Keratinocyte (primary cell): ENCODE measurements around the gene ATP8A2.

ENCODE experiments used
- CTCF ChIP-seq, 3 experiments: IDR thresholded peaks in 1 of 3; conservative IDR thresholded peaks in 1 of 3; optimal IDR thresholded peaks in 1 of 3; 2 replicates in 2 of 3; 3 replicates in 1 of 3; pipeline versions ENCODE3 to v1.5.1; 2011; ENCODE audit warnings: low read length in 3 of 3, mild to moderate bottlenecking in 3 of 3, moderate library complexity in 2 of 3, control low read depth in 1 of 3, inconsistent platforms in 1 of 3; ENCODE audit not compliant: insufficient read depth in 2 of 3; ENCODE audit errors: extremely low read depth in 1 of 3
- EZH2 ChIP-seq: IDR thresholded peaks from one replicate; pipeline ENCODE4 v1.6.1; 2012; ENCODE audit warnings: inconsistent platforms, mild to moderate bottlenecking, low read length, moderate library complexity

- TF ChIP-seq CTCF (optimal IDR thresholded peaks at IDR 0.05 in 1 of 3, IDR thresholded peaks at IDR 0.05 in 1 of 3, conservative IDR thresholded peaks at IDR 0.05 in 1 of 3; ENCODE audit: extremely low read depth in 1 of 3, insufficient read depth in 2 of 3, low read length in 3 of 3) (no peak), EZH2 (no peak)
Measured at GRCh38 chr13:25365720-25366235, 6.0 kb upstream of the ATP8A2 start.
